ENCODE results near the gene DEDD. TPM values are rescaled to one million over a fixed set of nuclear protein-coding genes. Genes with fewer than 3 reads are reported as not detected.

The DEDD gene, protein sequence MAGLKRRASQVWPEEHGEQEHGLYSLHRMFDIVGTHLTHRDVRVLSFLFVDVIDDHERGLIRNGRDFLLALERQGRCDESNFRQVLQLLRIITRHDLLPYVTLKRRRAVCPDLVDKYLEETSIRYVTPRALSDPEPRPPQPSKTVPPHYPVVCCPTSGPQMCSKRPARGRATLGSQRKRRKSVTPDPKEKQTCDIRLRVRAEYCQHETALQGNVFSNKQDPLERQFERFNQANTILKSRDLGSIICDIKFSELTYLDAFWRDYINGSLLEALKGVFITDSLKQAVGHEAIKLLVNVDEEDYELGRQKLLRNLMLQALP
- 10 to 100 TPM; 21.7 to 33.0 (median 26.3) TPM for total RNA-seq
- polyA plus RNA-seq, result 10 to 100 TPM; 19.7 to 27.2 TPM
- long read RNA-seq, donor 1, transcript DEDD-202 (6 exons, 2,345 nt), result major isoform, 11 of 21 reads
- long read RNA-seq, donor 1, partial matches to known transcripts, result 2 of 21 reads
- long read RNA-seq, donor 1, other reads (novel, unspliced or antisense), result 5 of 21 reads
- long read RNA-seq, donor 2, transcript DEDD-202 (6 exons, 2,345 nt), result major isoform, 21 of 25 reads
- long read RNA-seq, donor 2, partial matches to known transcripts, result 0 of 25 reads
- long read RNA-seq, donor 2, other reads (novel, unspliced or antisense), result 3 of 25 reads
- long read RNA-seq, donor 3, transcript DEDD-203 (6 exons, 2,300 nt), result minor isoform, 5 of 38 reads
- long read RNA-seq, donor 3, transcript DEDD-202 (6 exons, 2,345 nt), result major isoform, 26 of 38 reads
- long read RNA-seq, donor 3, partial matches to known transcripts, result 0 of 38 reads
- long read RNA-seq, donor 3, other reads (novel, unspliced or antisense), result 4 of 38 reads

- peak within 1 kb of the TSS; percentile 89 to 99 (median 96) for H3K27ac ChIP-seq
- peaks cover 4 to 63% (median 45%) of the 10 kb centered on the region in 9 donors for H3K4me1 ChIP-seq
- no peaks in the 10 kb centered on the region for H3K9me3 ChIP-seq
- WGBS, 2 donors, result 0% methylated on average over 68 of the region's 68 CpGs
- H3K27me3 ChIP-seq, result no peaks in the 10 kb centered on the region
- ATAC-seq (peak; percentile 95 to 97 (median 96)), DNase-seq (peak; percentile 90 to 97)
- H3K36me3 ChIP-seq, result peaks cover 0 to 44% (median 6%) of the 10 kb centered on the region in 9 donors
- TF ChIP-seq CTCF (IDR thresholded peaks at IDR 0.05), result peak in 2 of 9 donors; percentile 18 to 39
- H3K4me3 ChIP-seq, result peak within 1 kb of the TSS; percentile 55 to 85 (median 74)
- intact Hi-C loops (cut with DNase I), result loop anchor here in 5 of 10 donors (2.0 to 10.0 kb wide), 5 partner anchors 22 to 138 kb away; partner anchors contain the start of genes NDUFS2 (in 1 of the 5) and PPOX (in 1 of the 5)
These were observed at the start of gene DEDD for GRCh38 chr1:161132410-161133219. Gene DEDD (minus strand): TSS chr1:161132667. CDS start chr1:161124462, 8,205 bp downstream.

GRCh38 chr1:161182214-161182613 lies 49.7 kb upstream of the DEDD start:
- DNase-seq (no peak), ATAC-seq (no peak)
- H3K27me3 ChIP-seq, result no peaks in the 10 kb centered on the region
- no peaks in the 10 kb centered on the region for H3K36me3 ChIP-seq
- peaks cover 8 to 73% (median 28%) of the 10 kb centered on the region in 9 donors for H3K4me1 ChIP-seq
- no peak for TF ChIP-seq CTCF (IDR thresholded peaks at IDR 0.05)
- intact Hi-C loops (cut with DNase I), result no loop called here
- peak overlapping the region in 2 of 10 donors; percentile 37 to 87 for H3K27ac ChIP-seq
- no peaks in the 10 kb centered on the region for H3K9me3 ChIP-seq
- H3K4me3 ChIP-seq, result no peak overlapping the region
- 92 to 100% methylated on average over 1 of the region's 1 CpG for WGBS, 2 donors

GRCh38 chr1:161180639-161181038 lies 48.2 kb upstream of the DEDD start:
- peak in 4 of 9 donors; percentile 39 to 51 (median 44) for TF ChIP-seq CTCF (IDR thresholded peaks at IDR 0.05)
- H3K36me3 ChIP-seq, result peaks cover 0 to 7% (median 0%) of the 10 kb centered on the region in 9 donors
- ATAC-seq, result no peak
- no peak for DNase-seq
- H3K9me3 ChIP-seq, result no peaks in the 10 kb centered on the region
- intact Hi-C loops (cut with DNase I), result no loop called here
- no peak overlapping the region for H3K4me3 ChIP-seq
- 51 to 62% methylated on average over 1 of the region's 1 CpG for WGBS, 2 donors
- H3K4me1 ChIP-seq, result peaks cover 5 to 70% (median 25%) of the 10 kb centered on the region in 9 donors
- H3K27ac ChIP-seq, result peak overlapping the region in 1 of 10 donors; percentile 45
- H3K27me3 ChIP-seq, result no peaks in the 10 kb centered on the region

Data from heart right ventricle (tissue), 16 donors.